GM10266 (cell line): Measurements from ENCODE around the gene SMAD3.

ENCODE experiments used
- DNase-seq: peaks from one replicate; pipeline ENCODE4 v3.0.0; 2012; ENCODE audit errors: extremely low spot score
- CTCF ChIP-seq: IDR thresholded peaks from 2 replicates; pipeline ENCODE4 v1.5.1; 2012; ENCODE audit warnings: mild to moderate bottlenecking, low read depth; ENCODE audit not compliant: control insufficient read depth, insufficient read depth; ENCODE audit errors: missing control alignments

Gene SMAD3

DNA sequence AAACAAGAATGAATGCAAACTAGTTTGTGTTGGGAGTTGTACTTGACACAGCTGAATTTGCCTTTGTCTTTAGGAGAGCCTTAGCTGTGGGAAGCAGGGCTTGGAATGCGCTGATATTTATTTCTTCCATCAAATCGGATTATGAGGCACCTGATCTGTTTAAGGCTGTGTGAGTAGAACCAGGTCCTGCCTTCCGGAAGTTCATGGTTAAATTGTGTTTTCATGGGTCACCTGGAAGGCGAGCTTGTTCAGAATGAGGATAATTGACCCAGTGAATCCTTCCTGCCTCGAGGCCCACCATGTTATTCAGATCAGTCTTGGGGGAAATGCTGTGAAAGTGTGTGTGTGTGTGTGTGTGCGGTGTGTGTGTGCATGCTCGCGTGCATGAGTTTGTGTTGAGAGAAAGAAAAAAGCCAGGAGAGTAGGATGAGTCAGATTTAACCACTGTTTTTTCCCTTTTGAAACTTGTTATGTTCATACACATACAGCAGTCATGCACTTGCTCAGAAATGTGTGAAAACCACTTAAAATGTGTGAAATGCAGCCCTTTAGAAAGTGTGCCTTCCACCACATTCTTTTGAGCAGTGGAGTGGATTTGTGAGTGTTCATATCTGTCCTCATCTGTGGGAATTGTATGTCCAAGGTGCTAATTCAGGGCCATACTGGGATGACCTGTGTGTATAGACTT lies 36.7 kb downstream of the SMAD3 start:
- peak; percentile 63 for DNase-seq
- TF ChIP-seq CTCF = no peak

GRCh38 chr15:67102599-67102929 lies 37.2 kb downstream of the SMAD3 start:
- TF ChIP-seq CTCF = no peak
- no peak for DNase-seq

DNA sequence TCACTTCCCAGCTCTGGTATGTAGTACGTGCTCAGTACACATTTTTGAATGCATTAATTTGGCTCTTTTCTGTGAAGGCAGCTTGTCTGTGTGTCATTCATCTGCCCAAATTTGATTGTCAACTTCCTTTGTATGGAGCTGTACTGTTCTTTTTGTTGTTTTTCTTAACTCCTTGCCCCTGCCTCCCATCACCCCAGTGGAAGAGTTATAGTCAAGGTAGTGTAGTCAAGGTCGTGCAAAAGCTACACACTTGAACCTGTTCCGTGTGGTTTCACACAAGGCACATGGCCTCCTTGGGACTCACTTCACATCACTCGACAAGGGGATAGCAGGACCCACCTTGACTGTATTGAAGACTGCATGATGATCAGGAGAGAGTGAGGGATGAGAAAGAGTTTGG lies 37.6 kb downstream of the SMAD3 start:
- no peak for TF ChIP-seq CTCF

DNA sequence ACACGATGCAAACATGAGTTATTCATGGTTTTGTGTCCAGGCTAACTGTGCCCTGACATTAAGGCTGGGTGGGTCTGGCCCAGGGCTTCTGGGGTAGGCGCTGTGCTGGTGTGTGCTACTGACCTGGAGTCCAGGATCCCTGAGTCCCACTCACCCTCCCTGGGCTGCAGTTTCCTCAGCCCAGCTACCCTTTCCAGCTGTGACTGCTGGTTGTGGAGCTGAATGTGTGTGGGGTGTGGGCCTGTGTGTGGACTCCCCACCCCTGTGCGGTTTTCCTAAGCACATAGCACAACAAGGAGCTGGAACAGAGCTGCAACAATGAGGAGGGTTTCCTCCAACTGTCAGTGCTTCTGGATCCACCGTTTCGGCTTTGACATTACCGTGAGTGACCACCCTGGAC lies 38.0 kb downstream of the SMAD3 start:
- DNase-seq = no peak
- no peak for TF ChIP-seq CTCF

More for the DNA sequence above, 37.6 kb downstream of the SMAD3 start:
- no peak for DNase-seq

GRCh38 chr15:67103869-67104268 lies 38.5 kb downstream of the SMAD3 start:
- no peak for DNase-seq
- no peak for TF ChIP-seq CTCF

- no peak for TF ChIP-seq CTCF
- no peak for DNase-seq
Observed at GRCh38 chr15:67104510-67104909, 39.1 kb downstream of the SMAD3 start.

GRCh38 chr15:67105065-67105951 lies 39.9 kb downstream of the SMAD3 start:
- no peak for DNase-seq
- no peak for TF ChIP-seq CTCF
